HG03432 (cell line): ENCODE results near the gene MMGT1.
"Not testable (repeated sequence)": the region's sequence is repeated elsewhere in the genome, so short reads cannot be mapped to it uniquely, and the experiment has no call there.

Source experiments
- ATAC-seq: cut with Tn5 transposase; IDR thresholded peaks from one replicate; pipeline ENCODE4 v1.9.1; 2021; ENCODE audit warnings: mild to moderate bottlenecking, moderate library complexity; ENCODE audit not compliant: unreplicated experiment

Gene MMGT1

GRCh38 chrX:135927897-135928296 is 45.9 kb downstream of the MMGT1 start:
- no peak for ATAC-seq

- no peak for ATAC-seq
Measured at GRCh38 chrX:135923353-135923752, 50.4 kb downstream of the MMGT1 start.

- not testable (repeated sequence) for ATAC-seq
Measured at GRCh38 chrX:135920516-135920915, 53.3 kb downstream of the MMGT1 start.

- no peak for ATAC-seq
Measured at GRCh38 chrX:135914404-135914803, 59.4 kb downstream of the MMGT1 start.
